Measurements from ENCODE around the gene NRG3.

NRG3 gene

DNA sequence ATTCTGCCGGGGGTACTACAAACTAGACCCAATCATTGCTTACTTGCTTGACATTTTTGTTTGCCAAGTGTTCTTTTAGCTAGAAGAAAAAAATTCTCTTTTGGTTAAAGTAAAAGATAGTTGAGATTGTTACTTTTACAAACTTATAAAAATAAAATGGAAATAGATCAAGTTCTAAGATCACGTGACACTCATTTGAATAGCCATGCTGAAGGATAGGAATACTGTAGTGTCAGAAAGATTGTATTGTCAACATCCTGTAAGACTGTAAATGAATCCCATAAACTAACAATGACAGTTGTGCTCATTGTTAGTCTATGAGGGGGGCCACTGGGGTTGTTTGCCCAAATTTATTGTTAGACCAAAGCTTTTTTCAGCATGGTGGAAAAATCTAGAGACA, 10.5 kb downstream of the NRG3 start:
- no peak for DNase-seq

DNA sequence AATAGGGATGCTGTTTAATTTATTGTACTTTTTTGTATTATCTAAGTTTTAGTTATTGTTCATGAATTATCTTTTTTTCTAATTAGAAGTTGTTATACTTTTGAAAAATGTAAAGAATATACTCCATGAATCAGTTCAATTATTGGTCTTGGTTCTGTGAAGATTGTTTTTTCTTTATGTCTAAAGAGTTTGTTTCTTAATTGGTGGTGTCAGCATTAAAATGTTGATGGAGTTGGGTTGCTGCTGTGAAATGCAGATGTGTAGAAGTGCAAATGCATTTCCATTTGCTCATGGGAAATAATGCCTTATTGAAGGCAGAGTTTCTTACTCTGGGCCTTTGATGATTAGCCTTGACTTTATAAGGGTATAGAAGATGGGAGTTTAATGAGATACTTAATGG, 11.9 kb downstream of the NRG3 start:
- DNase-seq = no peak

DNA sequence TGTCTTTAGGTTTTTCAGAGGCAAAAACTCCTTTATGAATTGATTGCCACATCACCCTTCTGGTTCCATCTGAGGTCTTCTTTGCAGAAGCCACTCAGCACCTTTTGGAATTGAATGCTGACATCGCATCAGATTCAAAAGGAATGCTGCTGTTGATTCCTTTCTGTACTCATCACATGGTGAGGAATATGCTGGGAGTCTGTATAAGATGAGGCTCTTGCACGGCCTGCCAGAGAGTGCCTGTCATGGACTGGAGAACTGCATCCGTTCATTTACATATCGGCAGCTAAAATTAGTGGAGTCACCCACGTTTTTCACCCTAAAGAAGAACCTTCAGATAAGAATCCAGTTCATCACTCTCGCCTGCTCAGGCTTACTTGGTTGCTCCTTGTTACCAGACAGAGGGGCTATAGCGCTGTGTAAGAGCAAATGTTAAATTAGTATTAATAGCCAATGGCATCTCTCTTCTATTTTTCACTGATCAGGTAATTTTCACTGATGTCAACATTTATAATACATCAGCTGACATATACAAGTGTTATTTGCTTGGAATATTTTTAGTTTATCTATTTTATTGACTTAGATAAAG, 14.3 kb downstream of the NRG3 start:
- no peak for DNase-seq

DNA sequence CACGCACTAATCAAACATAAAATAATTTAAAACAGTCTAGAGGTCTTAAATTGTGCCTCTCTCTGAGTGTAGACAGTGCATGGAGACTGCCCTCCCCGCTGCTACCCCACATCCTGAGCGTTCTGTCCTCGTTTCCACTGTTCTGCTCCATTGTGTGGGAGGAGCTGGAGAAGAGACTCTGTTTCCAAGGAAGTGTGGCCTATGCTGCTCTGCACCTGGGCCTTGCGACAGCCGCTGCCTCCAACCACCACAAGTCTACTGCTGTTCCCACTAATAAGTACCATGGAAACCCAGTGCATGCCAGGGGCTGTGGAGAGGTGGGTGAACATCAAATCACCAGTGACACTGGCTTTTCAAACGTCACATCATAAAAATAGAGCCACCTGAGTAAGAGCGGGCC, 19.6 kb downstream of the NRG3 start:
- no peak for DNase-seq

DNA sequence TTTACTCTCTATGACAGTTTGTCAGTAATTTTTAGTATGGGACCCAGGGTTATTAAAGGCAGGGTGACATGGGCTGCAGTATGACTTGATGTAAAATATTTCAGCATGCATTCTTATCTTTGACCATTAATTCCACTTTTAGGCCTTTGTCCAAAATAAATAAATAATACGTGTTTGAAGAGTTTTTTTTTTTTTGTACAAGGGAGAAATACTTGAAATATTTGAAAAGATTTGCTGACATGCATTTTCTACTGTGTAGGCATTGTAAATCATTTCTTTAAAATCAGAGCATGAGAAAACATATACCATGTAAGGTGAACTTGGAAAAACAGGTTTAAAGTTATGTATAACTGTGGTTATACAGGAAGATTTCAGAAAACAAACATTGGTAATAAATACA, 23.5 kb downstream of the NRG3 start:
- no peak for DNase-seq

DNA sequence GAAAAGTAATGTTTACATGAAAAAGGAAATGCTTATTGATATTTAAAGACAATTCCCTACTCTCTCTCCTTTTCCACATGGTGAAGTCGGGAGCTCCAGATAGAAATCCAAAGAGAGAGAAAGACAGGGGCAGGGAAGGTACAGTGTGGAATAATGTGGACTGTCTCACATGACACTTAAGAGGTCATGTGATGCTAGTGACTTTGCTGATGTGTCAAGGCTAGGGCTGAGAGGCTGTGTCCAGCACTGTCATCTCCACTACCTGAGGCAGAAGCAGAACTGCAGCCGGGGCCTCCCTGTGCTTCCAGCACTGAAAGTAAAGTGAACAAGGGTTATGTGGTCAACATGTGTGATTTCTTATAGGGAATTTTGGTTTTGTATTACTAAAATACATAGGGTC, 26.0 kb downstream of the NRG3 start:
- no peak for DNase-seq

DNA sequence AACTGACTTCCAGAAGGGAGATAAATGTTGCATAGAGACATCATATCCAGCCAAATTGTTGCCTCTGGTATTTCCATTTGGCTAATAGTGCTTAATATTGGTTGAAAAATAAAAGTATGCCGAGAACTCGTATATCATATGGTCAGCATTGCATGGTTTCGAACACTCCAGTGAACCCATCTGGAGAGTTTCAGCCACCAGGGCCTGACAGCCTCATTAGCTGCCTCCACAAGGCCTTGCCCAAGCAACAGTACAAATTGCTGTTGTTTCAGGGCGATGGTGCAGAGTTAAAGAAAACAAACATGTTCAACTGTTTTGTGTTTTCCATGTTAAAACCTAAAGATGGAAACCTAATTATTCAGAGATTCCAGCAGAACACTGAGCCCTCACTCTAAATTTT, 28.5 kb downstream of the NRG3 start:
- DNase-seq = no peak

DNA sequence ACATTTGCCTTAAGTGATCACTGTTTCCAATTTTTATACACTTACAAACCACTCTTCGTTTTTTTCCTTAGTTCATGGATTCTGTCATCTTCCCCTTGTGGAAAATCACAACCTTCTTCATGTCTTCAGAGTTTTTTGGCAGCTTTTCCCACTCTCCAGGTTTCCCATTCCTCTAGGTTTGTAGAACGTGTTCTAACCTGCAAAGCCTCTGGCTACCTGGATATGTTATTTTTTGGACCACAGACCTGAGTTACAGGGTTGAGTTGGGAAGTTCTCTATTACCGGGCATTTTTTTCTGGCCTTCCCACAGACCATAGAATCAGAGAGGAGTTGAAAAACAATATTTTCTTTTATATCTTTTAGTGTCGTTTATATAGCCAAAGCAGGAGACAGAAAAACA, 30.2 kb downstream of the NRG3 start:
- no peak for DNase-seq

DNA sequence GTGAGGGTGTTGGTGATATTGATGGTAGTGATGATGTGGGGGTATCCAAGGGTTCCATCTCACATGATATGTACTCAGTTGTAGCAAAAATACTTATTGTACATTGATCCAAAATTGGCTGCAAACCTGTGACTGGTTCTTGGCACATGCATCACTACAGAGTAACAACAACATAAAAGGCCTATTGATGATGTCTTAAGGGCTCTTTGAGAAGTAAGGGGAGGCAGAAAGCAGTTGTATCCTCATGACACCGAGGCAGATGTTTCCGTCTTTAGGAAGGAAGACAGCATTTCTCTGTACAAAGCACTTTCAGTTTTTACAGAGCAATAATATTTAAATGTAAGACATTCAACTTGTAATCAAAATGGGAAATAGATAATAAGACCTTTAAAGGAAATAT, 34.5 kb downstream of the NRG3 start:
- no peak for DNase-seq

DNA sequence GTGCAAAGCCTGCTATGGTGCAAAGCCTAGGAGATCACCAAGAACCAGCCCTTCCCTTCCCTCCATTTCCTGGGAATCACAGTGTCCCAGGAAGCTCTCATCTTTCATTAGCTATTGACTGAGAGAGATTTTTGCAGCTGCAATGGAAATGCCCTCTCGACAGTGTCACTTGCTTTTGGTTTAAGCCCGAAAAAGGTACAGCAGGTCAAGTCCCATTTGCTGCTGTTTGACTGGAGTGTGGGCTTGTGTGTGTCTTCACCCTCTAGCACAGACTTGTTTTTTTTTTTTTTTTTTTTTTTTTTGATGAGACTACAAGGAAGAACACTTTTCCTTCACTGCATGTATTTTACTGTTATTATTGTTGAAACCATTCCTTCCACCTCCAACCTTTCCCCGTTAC, 36.3 kb downstream of the NRG3 start:
- DNase-seq = no peak

DNA sequence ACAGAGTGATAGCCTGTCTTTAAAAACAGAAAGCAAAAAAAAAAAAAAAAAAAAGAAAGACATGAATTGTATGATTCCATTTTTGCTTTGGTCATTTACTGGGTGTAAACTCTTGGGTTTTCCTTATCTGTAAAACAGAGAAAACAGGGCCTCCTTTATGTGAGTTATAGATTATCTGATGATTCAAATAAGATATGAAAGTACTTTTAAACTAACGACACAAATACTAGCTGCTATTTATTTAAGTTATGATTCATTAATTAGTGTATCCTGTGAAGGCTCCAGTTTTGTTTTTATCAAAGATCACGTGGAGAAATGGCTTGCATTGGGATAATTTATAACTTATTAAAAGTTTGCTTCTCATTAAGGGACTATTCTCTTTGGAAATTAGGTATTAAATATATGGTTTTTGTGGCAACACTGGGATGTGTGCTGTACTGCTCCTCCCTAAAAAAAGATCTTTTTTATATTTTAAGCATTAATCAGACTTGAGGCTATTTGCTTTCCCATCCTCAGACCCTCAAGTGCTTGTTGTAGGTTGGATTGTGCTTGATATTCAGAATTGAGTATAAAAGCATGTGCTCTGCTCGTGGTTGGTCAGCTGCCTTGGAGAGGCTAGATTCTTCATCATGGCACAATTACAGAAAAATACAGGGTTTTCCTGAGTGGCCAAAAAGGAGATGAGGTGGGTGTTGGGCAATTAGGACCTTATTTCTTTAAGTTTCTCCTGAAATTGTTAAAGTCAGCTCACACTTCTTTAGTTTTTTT, 39.9 kb downstream of the NRG3 start:
- no peak for DNase-seq

DNA sequence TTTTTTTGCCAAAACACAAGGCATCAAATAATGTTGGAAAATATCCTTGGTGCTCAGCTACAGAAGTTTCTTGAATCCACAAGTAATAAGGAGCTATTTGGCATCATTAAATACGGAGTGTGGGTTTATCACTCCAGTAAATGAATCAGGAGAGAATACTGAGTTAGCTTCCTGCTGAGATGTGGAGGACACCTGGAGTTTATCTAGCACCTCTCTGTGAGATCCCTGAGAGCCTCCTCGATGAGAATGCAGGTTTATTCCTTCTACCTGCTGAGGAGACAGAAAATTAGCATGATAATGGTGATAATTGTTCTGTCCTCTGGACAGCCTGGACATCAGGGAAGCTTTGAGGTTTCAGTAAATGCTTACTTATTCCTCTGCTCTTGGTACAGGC, 40.5 kb downstream of the NRG3 start:
- peak; percentile 2 for DNase-seq

DNA sequence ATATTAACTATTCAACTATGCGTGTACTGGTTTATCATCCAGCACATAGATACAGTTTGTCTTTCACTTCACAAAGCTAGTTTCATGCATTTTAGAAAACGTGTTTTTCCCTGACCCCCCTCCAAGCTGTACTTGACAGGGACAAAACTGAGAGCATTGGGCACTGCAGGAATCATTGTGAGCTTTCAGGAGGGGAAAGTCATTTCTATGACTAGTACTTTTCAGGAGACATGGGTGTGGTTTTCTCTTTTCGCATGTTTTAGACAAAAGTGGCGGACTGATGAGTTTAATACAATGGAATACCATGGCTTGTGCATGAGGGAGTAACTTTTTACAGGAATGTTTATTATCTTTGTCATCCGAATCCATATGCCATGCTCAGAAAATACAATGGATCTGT, 42.7 kb downstream of the NRG3 start:
- DNase-seq = no peak

DNA sequence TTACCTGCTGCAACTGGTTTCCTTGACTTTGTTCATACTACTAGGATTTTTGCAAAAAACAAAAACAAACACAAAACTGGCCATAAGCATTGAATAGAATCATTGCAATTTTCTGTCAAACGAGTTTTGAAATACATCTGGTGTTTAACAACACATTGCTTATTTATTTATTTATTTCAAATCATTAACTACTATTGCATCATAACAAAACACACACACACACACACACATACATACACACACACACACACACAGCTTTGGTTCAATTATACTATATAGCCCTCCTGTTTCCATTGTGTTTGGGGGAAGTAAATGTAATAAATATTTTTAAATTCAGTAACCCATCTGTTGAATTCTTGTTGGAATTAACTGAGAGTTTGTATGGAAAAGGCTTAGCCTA, 43.8 kb downstream of the NRG3 start:
- DNase-seq = no peak

DNA sequence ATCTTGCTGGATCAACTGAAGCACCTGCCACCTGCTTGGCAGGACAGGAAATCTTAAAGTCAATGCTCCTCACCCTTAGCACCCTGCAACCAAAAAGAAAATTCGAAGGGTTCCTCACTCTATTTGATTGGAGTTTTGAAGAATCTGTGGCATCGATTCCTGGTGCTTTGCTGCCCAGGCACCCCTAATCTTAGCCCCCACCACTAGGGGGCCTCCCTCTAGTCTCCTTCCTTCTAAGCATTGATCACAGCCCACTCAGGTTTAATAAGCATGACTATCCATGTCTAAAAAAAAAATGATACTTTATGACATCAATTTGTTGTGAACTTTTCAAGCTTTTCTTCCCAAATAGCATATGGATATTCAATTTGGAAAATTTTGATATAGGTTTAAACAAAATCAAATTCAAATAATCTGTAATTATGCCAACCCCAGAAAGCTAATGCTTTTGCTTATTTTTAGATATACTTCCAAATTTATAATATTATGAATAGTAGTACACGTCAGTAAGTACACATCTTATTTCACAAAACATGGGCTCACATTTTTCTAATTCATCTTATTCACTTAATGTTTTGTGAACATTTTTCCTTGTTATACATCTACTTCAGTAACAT, 45.3 kb downstream of the NRG3 start:
- DNase-seq = no peak

DNA sequence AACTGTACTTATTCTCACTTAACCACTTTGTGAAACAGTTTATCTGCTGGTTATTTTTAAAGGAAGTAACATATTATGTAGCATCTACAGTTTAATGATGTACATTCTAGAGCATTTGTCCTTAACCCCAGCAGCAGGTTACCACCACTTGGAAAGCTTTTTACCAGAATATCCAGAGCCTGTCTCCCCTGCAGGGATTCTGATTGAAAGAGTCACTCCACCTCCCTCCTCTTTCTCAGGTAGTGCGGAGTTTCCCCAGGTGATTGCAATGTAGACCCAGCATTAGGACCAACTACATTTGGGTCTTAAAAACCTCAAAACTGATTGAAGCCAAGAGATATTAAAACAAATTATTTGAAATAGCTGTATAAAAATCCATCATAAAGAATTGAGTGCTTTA, 53.1 kb downstream of the NRG3 start:
- DNase-seq = no peak

DNA sequence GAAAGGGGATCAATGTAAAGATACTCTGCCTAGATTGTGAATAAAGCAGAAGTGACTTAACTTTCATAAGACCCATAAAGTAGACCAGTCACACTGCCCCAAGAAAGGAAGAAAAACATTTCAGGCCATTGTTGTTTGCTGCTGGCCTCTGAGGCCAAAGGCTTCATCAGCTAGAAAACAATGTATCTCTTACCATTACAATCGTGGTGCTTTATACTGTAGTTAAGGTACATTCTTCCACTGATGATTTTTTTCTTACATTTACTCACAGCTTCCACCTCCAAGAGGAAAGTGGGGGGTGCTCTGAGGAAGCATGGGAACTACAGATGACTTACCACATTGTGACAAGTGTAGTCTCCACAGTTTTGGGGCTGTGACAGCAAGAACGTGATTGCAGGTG, 68.6 kb downstream of the NRG3 start:
- no peak for DNase-seq

DNA sequence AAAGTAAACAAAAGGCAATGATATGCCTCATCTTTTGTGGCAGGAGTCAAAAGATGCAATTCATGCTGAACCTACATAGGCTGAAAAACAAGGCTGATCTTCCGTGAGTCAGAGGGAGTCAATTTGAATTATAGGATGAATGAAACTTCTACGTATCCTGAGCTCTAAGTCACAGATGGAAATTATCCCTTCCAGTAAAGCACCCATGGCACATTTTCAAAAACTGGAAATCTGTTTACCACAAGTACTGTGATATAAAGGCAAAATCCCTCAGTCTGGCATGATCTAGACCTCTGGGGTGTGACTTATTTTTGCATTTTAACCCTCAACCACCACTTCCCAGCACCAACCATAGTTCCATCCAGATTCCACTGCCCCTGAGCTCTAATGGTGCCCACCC, 69.6 kb downstream of the NRG3 start:
- DNase-seq = no peak

DNA sequence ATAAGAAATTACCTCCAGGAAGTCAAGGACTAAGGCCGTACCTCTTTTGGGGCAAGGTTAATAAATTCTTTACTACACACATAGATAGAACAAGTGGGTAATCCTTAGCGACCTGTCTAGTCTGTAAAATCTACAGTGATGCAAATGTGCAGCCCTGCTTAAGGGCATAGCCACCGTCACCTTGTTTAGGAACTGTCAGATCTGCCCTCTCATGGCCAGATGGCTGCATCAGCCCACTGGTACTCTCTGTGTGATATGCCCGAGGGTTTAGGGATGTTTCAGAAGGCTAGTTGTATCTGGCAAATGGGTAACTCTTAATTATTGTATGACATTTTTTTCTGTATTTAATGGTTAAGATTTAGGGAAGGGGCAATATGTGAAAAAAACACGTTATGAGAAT, 74.3 kb downstream of the NRG3 start:
- DNase-seq = no peak

DNA sequence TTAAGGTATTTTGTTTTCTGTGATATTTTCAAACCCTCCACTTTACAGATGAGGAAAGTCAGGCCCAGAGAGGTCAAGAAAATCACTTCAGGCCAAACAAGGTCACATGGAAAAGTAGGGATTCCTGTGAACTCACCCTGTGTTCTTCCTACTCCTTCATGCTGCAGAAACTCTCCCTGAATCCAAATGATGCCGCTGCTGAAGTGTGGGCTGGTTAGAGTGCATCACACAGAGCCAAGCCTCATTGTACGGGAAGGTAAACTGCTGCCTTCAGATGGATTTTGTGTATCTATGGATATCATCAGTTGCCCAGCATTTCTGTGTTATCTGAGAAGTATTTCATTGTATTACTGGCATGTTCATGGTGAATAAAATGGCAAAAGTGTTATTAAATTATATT, 75.4 kb downstream of the NRG3 start:
- no peak for DNase-seq

DNA sequence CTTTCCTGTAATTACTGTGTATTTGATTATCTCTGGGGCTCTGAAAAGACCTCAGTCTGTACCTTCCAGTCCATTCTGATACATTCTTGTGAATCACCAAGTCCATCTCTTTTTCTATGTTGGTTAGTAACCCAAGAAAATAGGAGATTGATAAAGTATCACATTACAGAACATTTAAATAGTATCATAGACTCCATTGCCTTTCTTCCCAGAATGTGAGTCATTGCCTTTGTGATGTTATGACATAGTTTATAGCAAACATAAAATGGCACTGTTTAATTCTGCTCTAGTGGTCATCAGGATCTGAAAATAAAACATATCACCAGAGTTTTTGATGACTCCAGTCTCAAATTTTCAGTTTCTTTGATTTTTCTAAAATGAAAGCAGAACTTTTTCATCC, 78.4 kb downstream of the NRG3 start:
- no peak for DNase-seq

DNA sequence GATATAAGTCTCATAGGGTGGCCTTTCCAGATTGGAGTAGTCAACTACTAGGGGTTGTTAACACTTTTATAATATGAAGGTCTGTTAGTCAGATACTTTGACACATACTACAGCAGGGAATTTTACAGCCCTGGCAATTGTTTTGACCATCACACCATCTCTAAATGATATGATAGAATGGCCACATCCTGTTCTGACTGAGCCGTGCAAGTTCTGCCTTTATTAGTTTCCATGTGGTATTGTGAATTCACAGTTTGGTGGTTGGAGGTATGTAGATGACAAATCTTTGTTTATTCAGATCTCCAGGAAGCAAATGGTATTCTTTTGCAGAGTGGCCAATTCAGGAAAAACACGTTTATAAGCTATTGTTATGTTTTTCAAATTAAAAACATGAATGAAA, 83.0 kb downstream of the NRG3 start:
- no peak for DNase-seq

DNA sequence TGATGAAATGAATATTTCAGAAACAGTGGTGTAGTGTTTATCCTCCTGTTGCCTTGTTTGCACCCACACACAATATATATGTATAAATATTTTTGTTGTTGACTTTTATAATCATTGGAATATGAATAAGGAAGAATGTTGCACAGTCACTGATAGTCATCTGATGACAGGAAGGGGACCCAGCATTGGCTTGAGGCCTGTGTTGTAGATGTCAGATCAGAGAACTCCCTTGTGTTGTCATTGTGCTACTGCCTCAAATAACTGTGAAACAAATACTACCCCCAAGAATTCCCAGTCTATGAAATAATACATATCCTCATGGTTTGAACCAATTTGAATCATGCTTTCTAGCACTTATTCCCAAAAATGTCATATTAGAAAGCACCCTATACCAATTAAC, 84.0 kb downstream of the NRG3 start:
- no peak for DNase-seq

DNA sequence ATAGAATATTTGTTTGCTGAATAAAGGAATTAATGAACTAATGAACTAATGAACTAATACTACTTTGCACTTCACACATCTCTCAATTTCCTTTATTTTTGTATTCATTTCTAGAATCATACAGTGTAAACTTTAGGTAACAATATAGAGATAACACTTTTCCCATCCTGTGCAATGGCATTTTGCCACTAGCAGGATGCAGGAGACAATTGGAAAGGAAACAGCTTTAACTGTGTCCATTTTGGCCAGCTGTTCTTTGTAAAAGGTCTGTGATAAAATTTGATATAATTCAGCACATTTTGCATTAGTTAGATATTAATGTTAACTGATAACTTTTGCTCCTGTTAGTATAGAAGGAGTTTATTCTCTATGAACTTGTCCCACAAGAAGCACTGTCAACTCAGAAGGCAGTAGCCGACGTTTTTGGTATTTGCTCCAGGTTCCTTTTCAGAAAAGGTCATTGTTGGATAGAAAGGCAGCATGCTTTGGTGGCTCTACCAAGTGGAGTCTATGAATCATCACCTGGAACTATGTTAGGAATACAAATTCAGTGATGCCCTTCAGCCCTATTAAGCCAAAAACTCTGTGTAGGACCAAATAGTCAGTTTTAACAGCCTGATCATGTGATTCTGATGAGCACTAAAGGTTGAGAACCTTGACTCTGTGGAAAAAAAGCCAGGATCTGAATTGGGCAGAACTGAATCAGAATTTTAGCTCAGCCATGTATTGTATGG, 86.6 kb downstream of the NRG3 start:
- DNase-seq = no peak
